ENCODE data around the gene FNIP1.
"Not testable (repeated sequence)": the region's sequence is repeated elsewhere in the genome, so short reads cannot be mapped to it uniquely, and the experiment has no call there.

The FNIP1 gene

DNA sequence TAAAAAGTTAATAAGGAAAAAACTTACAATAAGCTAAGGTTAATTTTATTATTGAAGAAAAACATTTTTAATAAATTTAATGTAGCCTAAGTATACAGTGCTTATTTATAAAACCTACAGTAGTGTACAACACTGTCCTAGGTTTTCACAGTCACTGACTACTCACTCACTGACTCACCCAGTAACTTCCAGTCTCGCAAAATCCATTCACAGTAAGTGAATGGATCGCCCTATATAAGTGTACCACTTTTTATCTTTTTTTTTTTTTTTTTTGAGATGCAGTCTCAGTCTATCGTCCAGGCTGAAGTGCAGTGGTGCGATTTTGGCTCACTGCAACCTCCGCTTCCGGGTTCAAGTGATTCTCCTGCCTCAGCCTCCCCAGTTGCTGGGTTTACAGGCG lies 47.7 kb downstream of the FNIP1 start:
- DNase-seq: no peak

DNA sequence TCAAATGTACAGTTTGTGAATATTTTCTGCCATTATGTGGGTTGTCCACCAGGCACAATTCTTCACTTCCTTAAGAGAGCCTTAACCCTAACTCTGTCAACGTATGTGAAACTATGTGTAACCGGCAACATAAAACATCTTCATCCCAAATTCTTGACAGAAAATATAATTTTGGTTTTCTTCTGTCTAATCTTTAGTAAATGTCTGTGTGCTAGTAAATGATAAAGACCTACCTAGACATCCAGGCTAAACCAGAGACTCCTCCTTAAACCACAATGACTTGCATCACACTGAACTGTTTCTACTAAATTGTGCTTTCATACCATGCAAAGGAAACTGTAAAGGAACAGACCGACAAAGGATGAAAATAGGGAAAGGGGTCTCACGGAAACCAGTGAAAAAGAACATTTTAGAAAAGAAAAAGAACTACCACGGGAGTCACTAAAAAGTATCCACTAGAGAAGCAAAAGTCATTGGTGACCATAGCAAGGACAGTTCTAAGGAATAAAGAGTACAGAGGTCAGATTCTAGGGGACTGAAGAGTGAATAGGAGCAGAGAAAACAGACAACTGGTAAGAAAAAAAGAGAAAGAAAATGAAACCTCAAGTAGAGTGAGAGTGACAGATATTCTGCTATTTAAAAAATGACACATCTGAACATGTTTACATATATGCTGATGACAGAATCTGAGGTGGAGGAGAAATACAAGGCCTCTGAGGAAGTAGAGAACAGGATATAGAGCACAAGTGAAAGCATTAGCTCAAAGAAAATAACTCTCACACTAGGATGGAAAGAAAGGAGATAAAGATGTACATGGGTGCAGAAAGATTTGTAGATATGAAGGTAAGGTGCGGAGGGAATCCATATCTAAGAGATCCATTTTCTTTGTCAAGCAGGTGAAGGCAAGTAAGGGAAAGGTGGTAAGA lies 49.4 kb downstream of the FNIP1 start:
- no peak for DNase-seq

DNA sequence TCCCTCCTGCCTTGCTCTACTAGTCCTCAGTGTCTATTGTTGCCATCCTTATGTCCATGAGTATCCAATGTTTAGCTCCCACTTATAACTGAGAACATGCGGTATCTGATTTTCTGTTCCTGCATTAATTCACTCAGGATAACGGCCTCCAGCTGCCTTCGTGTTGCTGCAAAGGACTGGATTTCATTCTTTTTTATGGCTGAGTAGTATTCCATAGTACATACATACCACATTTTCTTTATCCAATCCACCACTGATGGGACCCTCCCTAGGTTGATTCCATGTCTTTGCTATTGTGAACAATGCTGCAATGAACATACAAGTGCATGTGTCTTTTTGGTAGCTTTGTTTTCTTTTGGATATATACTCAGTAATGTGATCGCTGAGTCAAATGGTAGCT lies 50.4 kb downstream of the FNIP1 start:
- no peak for DNase-seq

DNA sequence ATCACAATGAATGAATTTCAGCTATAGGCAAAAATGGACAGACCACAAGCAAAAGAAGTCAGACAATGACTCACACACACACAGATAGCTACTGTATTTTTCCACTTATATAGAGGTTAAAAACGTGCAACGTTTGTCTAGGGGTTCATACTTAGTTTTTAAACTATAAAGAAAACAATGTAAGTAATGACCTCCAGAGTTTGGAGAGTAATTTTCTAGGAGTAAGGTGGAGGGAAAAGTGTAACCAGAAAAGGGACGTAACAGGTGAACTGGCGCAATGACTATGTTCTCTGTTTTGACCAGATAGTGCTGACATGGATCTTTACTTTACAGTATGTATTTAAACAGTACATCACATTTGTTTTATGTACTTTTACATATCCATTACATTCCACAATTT lies 51.1 kb downstream of the FNIP1 start:
- DNase-seq: no peak

DNA sequence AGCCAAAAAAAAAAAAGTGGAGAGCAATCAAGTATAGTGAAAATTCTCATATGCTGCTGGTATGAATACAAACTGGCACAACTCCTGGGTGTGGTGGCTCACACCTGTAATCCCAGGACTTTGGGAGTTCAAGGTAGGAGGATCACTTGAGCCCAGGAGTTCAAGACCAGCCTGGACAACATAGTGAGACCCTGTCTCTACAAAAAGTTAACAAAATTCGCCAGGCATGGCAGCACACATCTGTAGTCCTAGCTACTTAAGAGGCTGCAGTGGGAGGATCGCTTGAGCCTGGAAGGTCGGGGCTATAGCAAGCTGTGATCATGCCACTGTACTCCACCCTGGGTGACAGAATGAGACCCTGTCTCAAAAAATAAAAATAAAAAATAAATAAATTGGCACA lies 51.7 kb downstream of the FNIP1 start:
- no peak for DNase-seq

DNA sequence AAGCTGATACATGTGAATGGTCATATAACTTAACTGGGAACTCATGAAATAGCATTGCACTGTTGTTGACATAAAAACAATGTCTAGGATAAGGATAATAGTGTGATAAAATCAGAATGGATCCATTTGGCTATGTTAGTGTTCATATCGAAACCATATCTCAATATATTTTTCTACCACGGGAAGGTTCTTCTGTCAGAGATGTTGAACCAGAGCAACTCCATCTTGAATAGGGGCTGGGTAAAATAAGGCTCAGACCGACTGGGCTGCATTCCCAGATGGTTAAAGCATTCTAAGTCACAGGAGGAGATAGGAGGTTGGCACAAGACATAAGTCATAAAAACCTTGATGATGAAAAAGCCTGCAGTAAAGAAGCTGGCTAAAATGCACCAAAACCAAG lies 56.3 kb downstream of the FNIP1 start:
- no peak for DNase-seq

DNA sequence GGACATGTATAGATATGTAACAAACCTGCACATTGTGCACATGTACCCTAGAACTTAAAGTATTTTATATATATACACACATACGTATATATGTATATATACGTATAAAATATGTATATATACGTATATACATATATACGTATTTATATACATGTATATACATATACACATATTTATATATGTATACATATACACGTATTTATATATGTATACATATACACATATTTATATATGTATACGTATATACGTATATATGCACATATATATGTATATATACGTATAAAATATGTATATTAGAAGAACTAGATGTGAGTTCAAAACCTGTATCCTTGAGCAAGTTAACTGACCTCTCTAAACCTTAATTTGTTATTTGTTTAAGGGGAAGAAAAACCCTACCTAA lies 61.4 kb downstream of the FNIP1 start:
- DNase-seq: no peak

DNA sequence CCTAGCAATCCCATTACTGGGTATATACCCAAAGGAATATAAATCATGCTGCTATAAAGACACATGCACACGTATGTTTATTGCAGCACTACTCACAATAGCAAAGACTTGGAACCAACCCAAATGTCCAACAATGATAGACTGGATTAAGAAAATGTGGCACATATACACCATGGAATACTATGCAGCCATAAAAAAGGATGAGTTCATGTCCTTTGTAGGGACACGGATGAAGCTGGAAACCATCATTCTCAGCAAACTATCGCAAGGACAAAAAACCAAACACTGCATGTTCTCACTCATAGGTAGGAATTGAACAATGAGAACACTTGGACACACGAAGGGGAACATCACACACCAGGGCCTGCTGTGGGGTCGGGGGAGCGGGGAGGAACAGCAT lies 61.9 kb downstream of the FNIP1 start:
- not testable (repeated sequence) for DNase-seq

DNA sequence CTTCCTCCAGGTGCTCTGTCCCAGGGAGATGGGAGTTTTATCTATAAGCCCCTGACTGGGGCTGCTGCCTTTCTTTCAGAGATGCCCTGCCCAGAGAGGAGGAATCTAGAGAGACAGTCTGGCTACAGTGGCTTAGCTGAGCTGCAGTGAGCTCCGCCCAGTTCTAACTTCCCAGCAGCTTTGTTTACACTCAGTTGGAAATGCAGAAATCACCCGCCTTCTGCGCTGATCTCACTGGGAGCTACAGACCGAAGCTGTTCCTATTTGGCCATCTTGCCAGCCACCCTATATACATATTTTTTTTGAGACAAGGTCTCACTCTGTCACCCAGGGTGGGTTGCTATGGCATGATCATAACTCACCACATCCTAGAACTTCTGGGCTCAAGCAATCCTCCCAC lies 67.5 kb downstream of the FNIP1 start:
- DNase-seq: not testable (repeated sequence)

DNA sequence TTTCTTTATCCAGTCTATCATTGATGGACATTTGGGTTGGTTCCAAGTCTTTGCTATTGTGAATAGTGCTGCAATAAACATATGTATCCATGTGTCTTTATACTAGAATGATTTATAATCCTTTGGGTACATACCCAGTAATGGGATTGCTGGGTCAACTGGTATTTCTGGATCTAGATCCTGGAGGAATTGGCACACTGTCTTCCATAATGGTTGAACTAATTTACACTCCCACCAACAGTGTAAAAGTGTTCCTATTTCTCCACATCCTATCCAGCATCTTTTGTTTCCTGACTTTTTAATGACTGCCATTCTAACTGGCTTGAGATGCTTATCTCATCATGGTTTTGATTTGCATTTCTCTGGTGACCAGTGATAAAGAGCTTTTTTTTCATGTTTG lies 72.7 kb downstream of the FNIP1 start:
- not testable (repeated sequence) for DNase-seq

DNA sequence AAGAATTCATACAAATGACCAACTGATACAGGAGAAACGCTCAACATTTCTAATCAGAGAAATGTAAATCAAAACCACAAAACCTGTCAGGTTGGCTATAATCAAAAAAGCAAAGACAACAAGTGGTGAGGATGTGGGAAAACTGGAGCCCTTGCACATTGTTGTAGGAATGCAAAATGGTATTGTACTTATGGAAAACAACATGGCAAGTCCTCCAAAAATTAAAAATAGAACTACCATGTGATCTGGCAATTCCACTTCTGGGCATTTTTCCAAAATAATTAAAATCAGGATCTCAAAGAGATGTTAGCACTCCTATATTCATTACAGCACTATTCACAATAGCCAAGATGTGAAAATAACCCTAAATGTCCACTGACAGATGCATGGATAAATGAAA lies 76.1 kb downstream of the FNIP1 start:
- no peak for DNase-seq

DNA sequence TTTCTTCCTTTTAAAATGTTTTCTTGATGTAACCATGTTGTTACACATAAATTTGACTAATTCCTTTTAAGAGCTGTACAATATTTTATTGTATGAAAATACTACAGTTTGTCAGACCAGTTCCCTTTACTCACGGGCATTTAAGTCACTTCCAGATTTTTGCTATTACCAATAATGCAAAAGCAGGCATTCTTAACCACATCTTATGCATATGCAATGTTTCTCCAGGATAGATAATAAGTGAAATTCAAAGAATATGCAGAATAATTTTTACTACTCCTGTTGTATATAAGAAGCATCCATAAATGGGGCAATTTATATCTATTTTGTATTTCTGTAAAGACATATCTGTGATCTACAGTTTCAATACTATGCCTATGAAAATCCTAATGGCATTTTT lies 77.3 kb downstream of the FNIP1 start:
- no peak for DNase-seq

DNA sequence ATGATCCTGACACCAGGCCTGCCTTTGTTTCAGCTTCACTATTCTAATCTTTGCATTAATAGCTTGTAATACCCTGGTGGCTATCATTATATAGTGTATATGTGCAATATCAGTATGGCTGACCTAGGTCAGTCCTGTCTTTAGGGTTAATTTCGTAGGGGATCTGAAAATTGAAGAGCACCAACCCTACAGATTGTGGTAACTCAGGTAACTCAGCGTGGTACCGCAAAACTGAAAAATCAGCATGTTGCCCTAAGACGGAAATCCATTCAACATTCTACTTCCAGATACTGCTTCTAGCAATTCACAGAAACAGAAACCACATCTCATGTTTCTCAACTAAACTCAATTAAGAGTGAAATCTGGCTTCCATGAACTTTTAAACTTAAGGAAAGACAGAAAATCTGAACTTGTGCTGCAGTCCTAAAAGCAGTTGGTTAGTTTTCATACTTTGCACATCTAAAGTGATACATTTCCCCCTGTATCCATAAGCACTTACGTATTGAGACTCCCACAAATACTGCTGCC lies 78.3 kb downstream of the FNIP1 start:
- no peak for DNase-seq

DNA sequence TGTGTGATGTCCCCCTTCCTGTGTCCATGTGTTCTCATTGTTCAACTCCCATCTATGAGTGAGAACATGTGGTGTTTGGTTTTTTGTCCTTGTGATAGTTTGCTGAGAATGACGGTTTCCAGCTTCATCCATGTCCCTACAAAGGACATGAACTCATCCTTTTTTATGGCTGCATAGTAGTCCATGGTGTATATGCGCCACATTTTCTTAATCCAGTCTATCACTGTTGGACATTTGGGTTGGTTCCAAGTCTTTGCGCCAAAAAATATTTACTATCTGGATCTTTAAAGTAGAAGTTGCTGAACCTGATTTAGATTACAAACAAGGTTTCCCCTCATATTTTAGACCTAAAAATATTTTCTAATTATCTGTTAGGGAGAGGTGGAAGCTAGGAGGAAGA lies 79.7 kb downstream of the FNIP1 start:
- not testable (repeated sequence) for DNase-seq

DNA sequence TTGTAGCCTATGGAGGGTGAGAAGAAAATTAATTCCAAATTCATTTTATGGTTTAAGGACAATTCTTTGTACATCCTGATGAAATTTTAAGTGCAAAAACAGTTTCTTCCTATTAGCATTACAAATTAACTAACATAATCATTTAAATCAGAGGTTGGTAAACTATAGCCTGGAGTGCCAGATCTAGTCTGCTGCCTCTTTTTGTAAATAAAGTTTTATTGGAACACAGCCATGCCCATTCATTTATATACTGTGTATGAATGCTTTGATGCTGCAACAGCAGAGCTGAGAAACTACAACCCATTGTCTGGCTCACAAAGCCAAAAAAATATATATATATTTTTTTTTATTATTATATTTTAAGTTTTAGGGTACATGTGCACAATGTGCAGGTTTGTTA lies 80.2 kb downstream of the FNIP1 start:
- no peak for DNase-seq

DNA sequence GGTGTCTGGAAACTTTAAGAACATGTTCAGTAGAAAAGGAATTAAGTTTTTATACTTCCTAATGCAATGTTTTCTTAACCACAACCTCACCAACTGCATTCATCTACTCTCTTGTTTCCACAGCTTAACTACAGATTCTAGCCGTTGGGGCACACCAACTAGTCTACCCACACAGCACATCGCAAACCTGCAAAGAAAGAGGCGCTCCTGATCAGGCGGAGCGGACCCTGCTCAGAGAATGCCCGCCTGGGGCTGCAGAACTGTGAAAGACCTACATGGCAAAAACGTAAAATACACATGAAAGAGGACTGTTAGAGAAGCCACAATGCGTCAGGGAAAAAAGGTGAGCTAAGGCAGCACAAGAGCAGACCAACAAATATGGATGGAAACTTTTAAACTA lies 86.4 kb downstream of the FNIP1 start:
- no peak for DNase-seq

DNA sequence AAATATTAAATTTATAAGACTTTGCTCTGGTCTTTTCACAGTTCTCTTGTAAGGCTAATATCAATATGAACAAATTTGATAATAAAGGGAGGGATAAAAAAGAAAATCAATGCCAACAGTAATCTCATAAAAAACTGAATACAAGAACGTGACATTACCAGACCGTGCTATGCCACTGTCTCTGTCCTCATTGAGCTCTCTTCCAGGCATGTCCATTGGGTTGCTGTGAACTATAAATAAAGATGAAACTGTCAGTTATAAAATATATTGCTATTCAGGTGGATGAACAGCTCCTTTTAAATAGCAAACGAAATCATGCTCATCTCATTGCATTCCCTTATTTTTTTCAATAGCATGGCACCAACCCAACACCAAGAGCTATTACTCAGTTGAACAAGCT lies 87.8 kb downstream of the FNIP1 start:
- no peak for DNase-seq

DNA sequence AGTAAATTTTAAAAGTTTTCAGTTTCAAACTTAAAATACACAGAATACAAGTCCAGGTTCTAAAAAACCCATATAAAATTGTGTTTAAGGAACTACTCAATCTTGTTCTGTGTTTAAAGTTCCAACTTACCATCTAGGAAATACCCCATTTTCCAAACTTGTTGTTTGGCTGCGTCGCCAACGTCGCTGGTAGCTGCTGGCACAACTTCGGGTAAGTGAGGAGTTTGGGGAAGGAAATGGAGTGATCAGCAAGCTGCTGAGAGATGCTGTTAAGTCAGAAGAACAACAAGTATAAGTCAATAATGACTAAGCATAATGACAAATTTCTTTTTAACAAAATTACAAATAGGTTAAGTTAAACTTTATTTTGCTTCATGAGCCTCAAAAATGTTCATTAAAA lies 90.5 kb downstream of the FNIP1 start:
- no peak for DNase-seq

DNA sequence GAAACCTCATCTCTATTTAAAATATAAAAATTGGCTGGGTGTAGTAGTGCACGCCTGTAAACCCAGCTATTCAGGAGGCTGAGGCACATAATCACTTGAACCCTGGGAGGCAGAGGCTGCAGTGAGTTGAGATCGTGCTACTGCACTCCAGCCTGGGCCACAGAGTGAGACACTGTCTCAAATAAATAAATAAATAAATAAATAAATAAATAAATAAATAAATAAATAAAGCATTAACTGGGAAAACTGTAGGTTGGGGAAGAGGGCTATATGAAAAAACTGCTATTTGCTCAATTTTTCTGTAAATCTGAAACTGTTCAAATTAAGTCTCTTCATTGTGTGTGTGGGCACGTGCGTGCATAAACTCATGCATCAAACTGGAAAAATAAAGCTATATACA lies 101.9 kb downstream of the FNIP1 start:
- no peak for DNase-seq

DNA sequence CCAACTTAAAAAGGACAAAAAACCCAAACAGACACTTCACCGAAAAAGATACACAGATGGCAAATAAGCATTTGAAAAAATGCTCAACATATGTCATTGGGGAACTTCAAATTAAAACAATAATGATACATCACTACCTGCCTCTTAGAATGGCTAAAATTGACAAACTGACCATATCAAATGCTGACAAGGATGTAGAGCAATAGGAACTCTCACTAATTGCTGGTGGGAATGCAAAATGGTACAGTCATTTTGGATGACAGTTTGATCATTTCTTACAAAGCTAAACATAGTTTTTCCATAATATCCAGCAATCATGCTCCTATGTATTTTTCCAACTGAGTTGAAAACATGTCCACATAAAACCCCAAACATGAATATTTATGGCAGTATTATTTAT lies 102.9 kb downstream of the FNIP1 start:
- DNase-seq: no peak

DNA sequence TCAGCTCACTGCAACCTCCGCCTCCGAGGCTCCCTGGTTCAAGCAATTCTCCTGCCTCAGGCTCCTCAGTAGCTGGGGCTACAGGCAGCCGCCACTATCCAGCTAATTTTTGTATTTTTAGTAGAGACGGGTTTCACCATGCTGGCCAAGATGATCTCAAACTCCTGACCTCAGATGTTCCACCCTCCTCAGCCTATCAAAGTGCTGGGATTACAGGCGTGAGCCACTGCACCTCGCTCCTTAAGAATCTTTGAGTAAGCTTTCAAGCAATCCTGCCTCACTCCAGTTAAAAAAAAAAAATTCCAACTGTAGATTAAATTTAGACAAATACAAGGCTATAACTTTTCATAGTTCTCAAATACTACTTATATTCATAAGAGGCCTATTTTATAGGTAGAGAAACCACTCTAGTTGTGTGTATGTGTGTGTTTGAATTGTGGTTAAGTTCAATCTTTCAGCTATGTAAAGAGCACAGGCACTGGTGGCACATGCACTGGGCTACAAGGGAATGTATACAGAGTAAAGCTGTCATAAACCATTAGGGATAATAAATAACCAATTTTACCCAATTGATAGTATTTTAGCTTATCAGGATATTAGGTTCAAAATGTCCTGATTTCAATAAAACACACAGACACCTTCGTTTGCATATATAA lies 111.2 kb downstream of the FNIP1 start:
- no peak for DNase-seq

DNA sequence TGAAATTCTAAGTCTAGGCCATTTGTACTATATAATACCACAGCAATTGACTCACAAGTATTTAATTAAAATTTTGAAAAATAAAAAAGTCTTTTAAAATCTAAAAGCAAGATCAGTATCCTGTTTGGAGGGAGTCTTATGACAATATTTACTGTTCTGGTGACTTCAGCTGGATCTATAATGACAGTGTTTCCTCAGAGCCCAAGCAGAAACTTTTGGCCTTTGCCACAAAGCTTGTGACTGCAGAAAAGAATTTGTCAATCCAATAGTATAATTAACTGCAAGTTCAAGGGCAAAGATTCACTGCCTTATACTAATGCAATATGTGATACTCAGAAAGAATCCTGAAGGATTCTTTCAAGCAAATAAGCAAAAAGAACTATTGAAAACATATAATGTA lies 112.2 kb downstream of the FNIP1 start:
- DNase-seq: no peak

DNA sequence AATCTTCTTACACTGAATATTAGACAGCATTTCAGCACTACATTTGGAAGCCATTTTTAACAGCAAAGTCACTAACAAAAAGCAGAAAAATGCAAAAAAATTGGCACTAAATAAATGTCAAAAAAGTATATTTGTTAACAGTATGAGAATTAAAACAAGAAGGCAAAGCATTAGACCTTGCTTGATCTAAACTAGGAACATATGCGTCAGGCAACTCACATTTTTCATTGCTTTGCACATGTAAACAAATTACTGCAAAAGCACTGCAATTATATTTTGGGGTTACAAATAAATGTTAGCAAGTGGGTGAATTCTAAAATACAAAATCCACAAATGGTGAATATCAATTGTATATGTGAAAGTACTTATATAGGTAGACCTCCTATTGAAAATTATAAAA lies 112.8 kb downstream of the FNIP1 start:
- no peak for DNase-seq

DNA sequence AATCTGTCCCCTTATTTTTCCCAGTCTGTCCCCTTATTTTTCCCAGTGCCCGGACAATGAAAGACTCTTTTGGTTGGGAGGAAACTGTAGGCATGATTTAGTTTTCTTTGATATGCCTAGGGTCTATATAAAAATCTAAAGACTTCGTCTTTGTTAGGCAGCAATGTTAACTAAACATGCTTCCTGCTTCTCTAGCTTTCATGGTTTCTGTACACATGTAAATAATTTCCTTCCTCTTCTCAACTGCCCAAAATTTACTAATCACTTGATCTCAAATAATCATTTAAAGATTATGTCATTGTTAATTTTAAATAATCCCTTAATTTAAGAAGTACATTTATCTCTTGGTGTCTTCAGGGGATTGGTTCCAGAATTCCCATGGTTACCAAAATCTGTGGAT lies 114.0 kb downstream of the FNIP1 start:
- no peak for DNase-seq
